ENCODE data around the gene NOX3.

GRCh38 chr6:155406801-155407200 lies 48.8 kb downstream of the NOX3 start:
- TF ChIP-seq EZH2 (IDR thresholded peaks at IDR 0.05) (no peak), POLR2AphosphoS5 (IDR thresholded peaks at IDR 0.05; ENCODE audit: borderline replicate concordance, low read depth, low read length) (no peak)
